ENCODE data around the gene CLIC1. TPM values are rescaled to one million over a fixed set of nuclear protein-coding genes. Genes with fewer than 3 reads are reported as not detected.

Gene CLIC1
- total RNA-seq, 2 experiments from 2014 or later, result 314 to 413 TPM

GRCh38 chr6:31749301-31750036, 13.1 kb upstream of the CLIC1 start:
- POLR2A ChIA-PET, result interaction anchor here (0.7 to 1.3 kb wide), 3 partner anchors 8 to 11 kb away, joined by 3 to 4 read pairs (median 4); partner anchors contain the start of gene MSH5
- no peak for DNase-seq (ENCODE audit: low spot score)

DNA sequence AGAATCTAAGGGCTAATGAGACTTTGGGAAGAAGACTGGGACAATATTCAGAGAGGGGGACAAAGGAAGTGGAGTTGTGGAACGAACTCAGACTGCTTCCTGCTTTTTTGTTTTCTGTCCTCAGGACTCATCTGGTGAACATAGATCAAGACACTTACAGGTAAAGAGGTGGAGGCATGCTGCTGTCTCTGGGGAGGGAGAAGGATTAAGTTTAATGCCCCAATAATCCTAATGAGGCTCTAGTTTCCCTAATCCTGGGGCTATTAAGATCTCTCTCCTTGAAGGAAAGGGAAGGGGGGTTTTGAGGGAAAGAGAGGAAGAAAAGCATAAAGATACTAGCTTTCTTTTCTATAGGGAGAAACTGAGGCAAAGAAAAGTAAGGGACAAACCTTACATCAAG, 8.1 kb upstream of the CLIC1 start:
- POLR2A ChIA-PET, result no interaction called here

More at GRCh38 chr6:31749301-31750036, 13.1 kb upstream of the CLIC1 start:
- no peaks in the 10 kb centered on the region for H3K79me2 ChIP-seq (ENCODE audit: insufficient read depth, low read depth, low read length)
- H3K4me2 ChIP-seq (ENCODE audit: low read length), result no peak overlapping the region
- TF ChIP-seq CTCF (conservative IDR thresholded peaks at IDR 0.05; ENCODE audit: low read length), result no peak
- no peak for TF ChIP-seq EZH2phosphoT487 (IDR thresholded peaks at IDR 0.05; ENCODE audit: borderline replicate concordance, low read depth, low read length)
- no peaks in the 10 kb centered on the region for H4K20me1 ChIP-seq (ENCODE audit: insufficient read depth, low read length)
- CTCF ChIA-PET (ENCODE audit: unreplicated experiment), result no interaction called here
- no peaks in the 10 kb centered on the region for H3K4me1 ChIP-seq (ENCODE audit: insufficient read depth, low read length, poor library complexity, severe bottlenecking)
- H3K9me2 ChIP-seq (ENCODE audit: insufficient read depth, low read length), result no peaks in the 10 kb centered on the region
- no peaks in the 10 kb centered on the region for H3K9me3 ChIP-seq (ENCODE audit: low read length)
- no peak overlapping the region for H3K27ac ChIP-seq (ENCODE audit: low read depth, low read length, poor library complexity, severe bottlenecking)
- H3K4me3 ChIP-seq (ENCODE audit: low read depth, low read length, poor library complexity, severe bottlenecking), result no peak overlapping the region
- BruUV-seq (replicated peaks), result TSS peak; percentile 34
- no peak overlapping the region for H2AFZ ChIP-seq (ENCODE audit: low read length)
- H3K36me3 ChIP-seq (ENCODE audit: insufficient read depth, low read length), result peaks cover 40% of the 10 kb centered on the region
- intact Hi-C loops (cut with micrococcal nuclease; ENCODE audit: unreplicated experiment), result no loop called here

More for the DNA sequence above, 8.1 kb upstream of the CLIC1 start:
- CTCF ChIA-PET (ENCODE audit: unreplicated experiment), result no interaction called here
- DNase-seq (ENCODE audit: low spot score), result no peak
- peaks cover 19% of the 10 kb centered on the region for H3K4me1 ChIP-seq (ENCODE audit: insufficient read depth, low read length, poor library complexity, severe bottlenecking)
- H3K27ac ChIP-seq (ENCODE audit: low read depth, low read length, poor library complexity, severe bottlenecking), result no peak overlapping the region
- H3K9me3 ChIP-seq (ENCODE audit: low read length), result no peaks in the 10 kb centered on the region
- H3K4me3 ChIP-seq (ENCODE audit: low read depth, low read length, poor library complexity, severe bottlenecking), result no peak overlapping the region
- no peaks in the 10 kb centered on the region for H4K20me1 ChIP-seq (ENCODE audit: insufficient read depth, low read length)
- H3K36me3 ChIP-seq (ENCODE audit: insufficient read depth, low read length), result peaks cover 67% of the 10 kb centered on the region
- BruUV-seq (replicated peaks), result no TSS peak
- no peak for TF ChIP-seq CTCF (conservative IDR thresholded peaks at IDR 0.05; ENCODE audit: low read length)
- TF ChIP-seq EZH2phosphoT487 (IDR thresholded peaks at IDR 0.05; ENCODE audit: borderline replicate concordance, low read depth, low read length), result no peak
- H3K79me2 ChIP-seq (ENCODE audit: insufficient read depth, low read depth, low read length), result peaks cover 13% of the 10 kb centered on the region; the same call in 1 of the 2 replicates
- intact Hi-C loops (cut with micrococcal nuclease; ENCODE audit: unreplicated experiment), result loop anchor here (5.0 kb wide), 1 partner anchor 43 kb away; no protein-coding TSS in a partner anchor
- no peak overlapping the region for H3K4me2 ChIP-seq (ENCODE audit: low read length)
- no peaks in the 10 kb centered on the region for H3K9me2 ChIP-seq (ENCODE audit: insufficient read depth, low read length)
- no peak overlapping the region for H2AFZ ChIP-seq (ENCODE audit: low read length)

Measured in OCI-LY7 (cell line).